Measurements from ENCODE around the gene PITPNC1. TPM values are rescaled to one million over a fixed set of nuclear protein-coding genes. Genes with fewer than 3 reads are reported as not detected.

The PITPNC1 gene
- total and polyA plus RNA-seq, 2 donors (not counting 3 experiments of a cell fraction or from before 2014, with no cell fraction given), result 2.4 to 9.6 TPM

DNA sequence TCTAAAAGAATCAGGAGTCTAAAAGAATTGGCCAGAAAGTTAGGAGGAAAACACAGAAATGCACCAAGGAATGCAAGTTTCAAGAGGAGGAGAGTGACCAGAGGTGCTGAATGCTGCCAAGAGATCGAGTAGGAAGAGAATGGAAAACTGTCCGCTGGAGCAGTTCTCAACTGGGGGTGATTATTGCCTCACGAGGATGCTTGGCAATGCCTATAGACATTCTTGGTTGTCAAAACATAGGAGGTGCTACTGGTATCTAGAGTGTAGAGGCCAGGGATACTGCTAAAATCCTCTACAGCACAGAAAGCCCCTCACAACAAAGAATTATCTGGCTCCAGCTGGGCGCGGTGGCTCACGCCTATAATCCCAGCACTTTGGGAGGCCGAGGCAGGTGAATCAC, 258.6 kb downstream of the PITPNC1 start:
- Histone ChIP-seq H3K79me2 (ENCODE audit: control insufficient read depth, insufficient read depth, low read length) (no peaks in the 10 kb centered on the region), H4K20me1 (replicated peaks; ENCODE audit: control insufficient read depth, extremely low read depth, insufficient read depth, low read length) (no peaks in the 10 kb centered on the region), H3K4me1 (ENCODE audit: control insufficient read depth, extremely low read depth, insufficient read depth, low read length) (peaks cover 17% of the 10 kb centered on the region), H3K9ac (replicated peaks; ENCODE audit: extremely low read depth, insufficient read depth, low read length) (no peak overlapping the region), H3K9me1 (replicated peaks; ENCODE audit: control insufficient read depth, extremely low read depth, insufficient read depth, low read length) (no peaks in the 10 kb centered on the region), H3K27me3 (ENCODE audit: control insufficient read depth in 2 of 2, insufficient read depth in 2 of 2, low read length in 2 of 2) (no peaks in the 10 kb centered on the region), H3K36me3 (ENCODE audit: control insufficient read depth in 2 of 2, extremely low read depth in 1 of 2, insufficient read depth in 2 of 2, low read length in 2 of 2) (no peaks in the 10 kb centered on the region), H3K9me3 (replicated peaks; ENCODE audit: control insufficient read depth, insufficient read depth, low read length) (no peaks in the 10 kb centered on the region), H3K4me3 (replicated peaks in 1 of 3; ENCODE audit: insufficient read depth in 1 of 3, low read depth in 1 of 3, low read length in 3 of 3) (no peak overlapping the region), H3K4me2 (ENCODE audit: insufficient read depth, low read length) (no peak overlapping the region), H3K27ac (ENCODE audit: insufficient read depth, low read depth, low read length) (no peak overlapping the region), H2AFZ (ENCODE audit: low read depth, low read length) (no peak overlapping the region)
- DNase-seq (ENCODE audit: low read depth, low spot score) (no peak), FAIRE-seq (no peak)
- dilution Hi-C loops (cut with MboI; ENCODE audit: extremely low pct_ligation_motif_present, low sequenced_read_pairs) (no loop called here), intact Hi-C loops (cut with micrococcal nuclease) (no loop called here)
- POLR2A ChIA-PET, result no interaction called here
- BruUV-seq (replicated peaks), result no TSS peak
- TF ChIP-seq GATA2 (IDR thresholded peaks at IDR 0.05; ENCODE audit: insufficient read depth, insufficient read length, low read depth, low read length) (no peak), FOS (IDR thresholded peaks at IDR 0.05; ENCODE audit: borderline replicate concordance, insufficient read depth, low read length) (no peak), POLR2AphosphoS5 (IDR thresholded peaks at IDR 0.05; ENCODE audit: insufficient read depth, low read depth, low read length) (no peak), EZH2 (IDR thresholded peaks at IDR 0.05; ENCODE audit: borderline replicate concordance, low read depth, low read length, severe bottlenecking) (no peak), JUN (IDR thresholded peaks at IDR 0.05; ENCODE audit: borderline replicate concordance, insufficient read depth, insufficient read length, low read depth) (no peak), POLR2A (IDR thresholded peaks at IDR 0.05; ENCODE audit: low read depth, low read length) (no peak), MYC (IDR thresholded peaks at IDR 0.05; ENCODE audit: low read depth, low read length) (no peak)
- TF ChIP-seq, protein P1, sequence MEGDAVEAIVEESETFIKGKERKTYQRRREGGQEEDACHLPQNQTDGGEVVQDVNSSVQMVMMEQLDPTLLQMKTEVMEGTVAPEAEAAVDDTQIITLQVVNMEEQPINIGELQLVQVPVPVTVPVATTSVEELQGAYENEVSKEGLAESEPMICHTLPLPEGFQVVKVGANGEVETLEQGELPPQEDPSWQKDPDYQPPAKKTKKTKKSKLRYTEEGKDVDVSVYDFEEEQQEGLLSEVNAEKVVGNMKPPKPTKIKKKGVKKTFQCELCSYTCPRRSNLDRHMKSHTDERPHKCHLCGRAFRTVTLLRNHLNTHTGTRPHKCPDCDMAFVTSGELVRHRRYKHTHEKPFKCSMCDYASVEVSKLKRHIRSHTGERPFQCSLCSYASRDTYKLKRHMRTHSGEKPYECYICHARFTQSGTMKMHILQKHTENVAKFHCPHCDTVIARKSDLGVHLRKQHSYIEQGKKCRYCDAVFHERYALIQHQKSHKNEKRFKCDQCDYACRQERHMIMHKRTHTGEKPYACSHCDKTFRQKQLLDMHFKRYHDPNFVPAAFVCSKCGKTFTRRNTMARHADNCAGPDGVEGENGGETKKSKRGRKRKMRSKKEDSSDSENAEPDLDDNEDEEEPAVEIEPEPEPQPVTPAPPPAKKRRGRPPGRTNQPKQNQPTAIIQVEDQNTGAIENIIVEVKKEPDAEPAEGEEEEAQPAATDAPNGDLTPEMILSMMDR (IDR thresholded peaks at IDR 0.05; ENCODE audit: extremely low read depth in 1 of 2, insufficient read depth in 1 of 2, low read depth in 1 of 2, low read length in 2 of 2), result no peak
- TF ChIP-seq, protein P2, sequence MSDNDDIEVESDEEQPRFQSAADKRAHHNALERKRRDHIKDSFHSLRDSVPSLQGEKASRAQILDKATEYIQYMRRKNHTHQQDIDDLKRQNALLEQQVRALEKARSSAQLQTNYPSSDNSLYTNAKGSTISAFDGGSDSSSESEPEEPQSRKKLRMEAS (IDR thresholded peaks at IDR 0.05; ENCODE audit: insufficient read depth, insufficient read length), result no peak
- CTCF ChIA-PET, result no interaction called here

Measured in endothelial cell of umbilical vein (primary cell).